NB4 (cell line): ENCODE results near the gene LAS1L.
A peak's percentile ranks its signal among the peaks of the same experiment; 100 is the strongest.

Experiments used
- DNase-seq: peaks from one replicate; pipeline ENCODE4 v3.0.0; 2010; ENCODE audit warnings: low read depth
- H3K4me3 ChIP-seq: one replicate; pipeline ENCODE4 v1.5.1; 2011; ENCODE audit warnings: mild to moderate bottlenecking, low read depth, low read length, moderate library complexity
- CTCF ChIP-seq: IDR thresholded peaks from one replicate; pipeline ENCODE4 v1.5.1; 2012; ENCODE audit warnings: low read depth, low read length
- MAX ChIP-seq: IDR thresholded peaks from 2 replicates; pipeline ENCODE4 v1.6.1; 2011; ENCODE audit warnings: low read depth, low read length
- MYC ChIP-seq: IDR thresholded peaks from 2 replicates; pipeline ENCODE4 v1.6.1; 2011; ENCODE audit warnings: low read depth, low read length
- POLR2A ChIP-seq: IDR thresholded peaks from 2 replicates; pipeline ENCODE4 v1.6.1; 2011; ENCODE audit warnings: mild to moderate bottlenecking; ENCODE audit not compliant: insufficient read length; ENCODE audit errors: extremely low read depth

LAS1L gene

GRCh38 chrX:65545456-65545855, 10.9 kb upstream of the LAS1L start:
- DNase-seq: no peak
- TF ChIP-seq MAX (no peak), POLR2A (no peak), CTCF (no peak), MYC (no peak)
- H3K4me3 ChIP-seq: no peak overlapping the region

GRCh38 chrX:65537229-65537628, 2.6 kb upstream of the LAS1L start:
- no peak for TF ChIP-seq CTCF
- no peak for TF ChIP-seq MAX
- TF ChIP-seq POLR2A: no peak
- no peak for TF ChIP-seq MYC
- no peak for DNase-seq
- no peak overlapping the region for H3K4me3 ChIP-seq

GRCh38 chrX:65536291-65536690, 1.7 kb upstream of the LAS1L start:
- H3K4me3 ChIP-seq: no peak overlapping the region
- no peak for DNase-seq
- TF ChIP-seq MYC (no peak), POLR2A (no peak), CTCF (no peak), MAX (no peak)

GRCh38 chrX:65532016-65532415, 2.6 kb downstream of the LAS1L start:
- no peak for TF ChIP-seq POLR2A
- no peak for TF ChIP-seq CTCF
- TF ChIP-seq MAX: no peak
- TF ChIP-seq MYC: no peak
- DNase-seq: no peak
- H3K4me3 ChIP-seq: no peak overlapping the region

- H3K4me3 ChIP-seq: no peak overlapping the region
- TF ChIP-seq CTCF (peak; percentile 96), MYC (no peak), MAX (no peak)
- peak; percentile 52 for DNase-seq
Measured at GRCh38 chrX:65528705-65529340, 5.8 kb downstream of the LAS1L start.

- no peak for TF ChIP-seq MAX
- TF ChIP-seq CTCF: no peak
- no peak for TF ChIP-seq MYC
- TF ChIP-seq POLR2A: no peak
- no peak overlapping the region for H3K4me3 ChIP-seq
- no peak for DNase-seq
Measured at GRCh38 chrX:65528293-65528692, 6.3 kb downstream of the LAS1L start.
